Kidney (tissue), 14 donors: ENCODE results near the gene USP47. TPM values are rescaled to one million over a fixed set of nuclear protein-coding genes. Genes with fewer than 3 reads are reported as not detected.
A peak's percentile ranks its signal among the peaks of the same experiment; 100 is the strongest.

Source experiments
- DNase-seq, 5 donors: peaks; one replicate each; pipeline ENCODE4 v3.0.0-alpha.2; 2013 to 2020
- FAIRE-seq: peaks from 2 replicates; lab custom pipeline; 2012; peaks lifted over from hg19 to GRCh38; lab: Jason Lieb, UNC
- H3K27ac ChIP-seq, 2 donors: one replicate each; pipeline ENCODE4 v1.7.0; 2013; ENCODE audit warnings: low read depth in 2 of 2, low read length in 2 of 2, inconsistent platforms in 1 of 2
- H3K27me3 ChIP-seq: one replicate; pipeline ENCODE4 v1.7.1; 2013; ENCODE audit warnings: low read length, inconsistent platforms; ENCODE audit not compliant: control insufficient read depth, insufficient read depth
- H3K36me3 ChIP-seq, 3 donors: one replicate each; pipeline versions ENCODE4 v1.7.0 to v1.7.1; 2013; ENCODE audit warnings: low read length in 3 of 3, control low read depth in 1 of 3, inconsistent platforms in 1 of 3; ENCODE audit not compliant: insufficient read depth in 3 of 3, control insufficient read depth in 2 of 3
- H3K4me1 ChIP-seq, 3 donors: one replicate each; pipeline versions ENCODE4 v1.7.0 to v1.7.1; 2013; ENCODE audit warnings: low read length in 3 of 3, inconsistent platforms in 1 of 3, low read depth in 1 of 3; ENCODE audit not compliant: control insufficient read depth in 2 of 3, insufficient read depth in 2 of 3
- H3K4me3 ChIP-seq, 3 donors: one replicate each; pipeline versions ENCODE4 v1.7.0 to v1.8.1; 2013; ENCODE audit warnings: low read length in 3 of 3, control low read depth in 1 of 3, inconsistent platforms in 1 of 3
- H3K9ac ChIP-seq, 3 donors: one replicate each; pipeline versions ENCODE4 v1.7.0 to v1.7.1; 2013; ENCODE audit warnings: low read length in 3 of 3, control low read depth in 1 of 3, inconsistent platforms in 1 of 3
- H3K9me3 ChIP-seq, 3 donors: one replicate each; pipeline versions ENCODE4 v1.7.0 to v1.7.1; 2013; ENCODE audit warnings: low read length in 3 of 3, control low read depth in 1 of 3, inconsistent platforms in 1 of 3; ENCODE audit not compliant: control insufficient read depth in 2 of 3, insufficient read depth in 1 of 3
- intact Hi-C: fragments of 100-400 bp; cut with DNase I; formaldehyde crosslinking; loops from one replicate; pipeline ENCODE4 v1.11.1; 2022
- polyA plus RNA-seq: library from polyadenylated mRNA; stranded (reverse); fragments of 350-450 nt; fragmentation: Illumina TruSeq; extraction: RNeasy Lipid Tissue Mini Kit (QIAGEN cat#74804); gene quantifications from one replicate; pipeline ENCODE4 v1.2.3, GENCODE V29; 2014; ENCODE audit warnings: low read depth, low replicate concordance; ENCODE audit not compliant: insufficient read depth
- total RNA-seq: library from RNA; stranded (reverse); fragmentation: NEBNext Ultra II Directional; extraction: Animal tissue kit (Norgen Biotek cat#: 25700); gene quantifications from one replicate; pipeline ENCODE4 v1.2.1, GENCODE V29; 2021
- TF ChIP-seq, protein P1 (sequence below): IDR thresholded peaks from 3 replicates; pipeline ENCODE4 v1.5.1; 2012; ENCODE audit warnings: mild to moderate bottlenecking, moderate library complexity, borderline replicate concordance; ENCODE audit not compliant: insufficient read depth; ENCODE audit errors: extremely low read depth
- donor health status: control.
- donor health status: control.
- donor health status: control.
- donor health status: control.
- donor health status: control.
- donor health status: DM: yes; HTN: yes; CAD: no.
- donor health status: Normal renal cell carcinoma (clear cell type).

The USP47 gene
- total and polyA plus RNA-seq, 2 donors from 2014 or later, result 16.3 to 43.3 TPM

DNA sequence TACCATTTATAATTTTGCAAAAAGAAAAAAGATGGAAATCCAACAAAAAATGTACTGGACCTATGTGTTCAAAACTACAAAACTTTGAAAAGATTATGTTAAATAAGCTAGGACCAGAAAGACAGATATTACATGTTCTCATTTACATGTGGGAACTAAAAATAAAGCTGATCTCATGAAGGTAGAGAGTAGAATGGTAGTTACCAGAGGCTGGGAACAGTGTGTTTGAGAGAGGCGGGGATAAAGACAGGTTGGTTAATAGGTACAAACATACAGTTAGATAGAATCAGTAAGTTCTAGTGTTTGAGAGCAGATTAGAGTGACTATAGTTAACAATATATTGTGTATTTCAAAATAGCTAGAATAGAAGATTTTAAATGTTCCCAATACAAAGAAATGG is 71.6 kb downstream of the USP47 start:
- H3K9me3 ChIP-seq, result no peaks in the 10 kb centered on the region
- intact Hi-C loops, result no loop called here
- TF ChIP-seq, protein P1, sequence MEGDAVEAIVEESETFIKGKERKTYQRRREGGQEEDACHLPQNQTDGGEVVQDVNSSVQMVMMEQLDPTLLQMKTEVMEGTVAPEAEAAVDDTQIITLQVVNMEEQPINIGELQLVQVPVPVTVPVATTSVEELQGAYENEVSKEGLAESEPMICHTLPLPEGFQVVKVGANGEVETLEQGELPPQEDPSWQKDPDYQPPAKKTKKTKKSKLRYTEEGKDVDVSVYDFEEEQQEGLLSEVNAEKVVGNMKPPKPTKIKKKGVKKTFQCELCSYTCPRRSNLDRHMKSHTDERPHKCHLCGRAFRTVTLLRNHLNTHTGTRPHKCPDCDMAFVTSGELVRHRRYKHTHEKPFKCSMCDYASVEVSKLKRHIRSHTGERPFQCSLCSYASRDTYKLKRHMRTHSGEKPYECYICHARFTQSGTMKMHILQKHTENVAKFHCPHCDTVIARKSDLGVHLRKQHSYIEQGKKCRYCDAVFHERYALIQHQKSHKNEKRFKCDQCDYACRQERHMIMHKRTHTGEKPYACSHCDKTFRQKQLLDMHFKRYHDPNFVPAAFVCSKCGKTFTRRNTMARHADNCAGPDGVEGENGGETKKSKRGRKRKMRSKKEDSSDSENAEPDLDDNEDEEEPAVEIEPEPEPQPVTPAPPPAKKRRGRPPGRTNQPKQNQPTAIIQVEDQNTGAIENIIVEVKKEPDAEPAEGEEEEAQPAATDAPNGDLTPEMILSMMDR, result no peak
- FAIRE-seq (peak; percentile 6), DNase-seq (no peak)
- no peaks in the 10 kb centered on the region for H3K4me1 ChIP-seq
- H3K36me3 ChIP-seq, result peaks cover 0 to 3% (median 3%) of the 10 kb centered on the region in 3 donors
- no peak overlapping the region for H3K9ac ChIP-seq
- H3K27ac ChIP-seq, result no peak overlapping the region
- no peaks in the 10 kb centered on the region for H3K27me3 ChIP-seq
- H3K4me3 ChIP-seq, result no peak overlapping the region

DNA sequence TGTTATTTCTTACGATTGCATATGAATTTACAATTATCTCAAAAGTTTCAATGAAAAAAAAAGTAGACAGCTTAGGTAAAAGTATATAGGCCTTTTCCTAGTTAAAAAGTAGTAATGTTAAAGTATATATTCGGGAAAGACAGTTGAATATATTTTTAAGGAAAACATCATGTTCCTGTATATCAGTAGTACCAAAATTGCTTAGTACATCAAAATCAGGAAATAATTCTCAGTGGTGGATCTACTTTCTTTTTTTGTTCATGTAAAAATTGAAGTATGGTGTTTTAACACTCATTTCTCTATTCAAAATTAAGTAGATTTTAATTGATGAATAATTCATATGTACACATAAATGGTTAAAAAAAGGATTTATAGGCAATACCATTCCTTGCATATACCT is 73.9 kb downstream of the USP47 start:
- no peak for DNase-seq
- Histone ChIP-seq H3K4me1 (no peaks in the 10 kb centered on the region), H3K9ac (no peak overlapping the region), H3K36me3 (no peaks in the 10 kb centered on the region), H3K9me3 (no peaks in the 10 kb centered on the region), H3K27ac (no peak overlapping the region), H3K4me3 (no peak overlapping the region), H3K27me3 (no peaks in the 10 kb centered on the region)
- intact Hi-C loops, result no loop called here
- no peak for FAIRE-seq
- TF ChIP-seq, protein P1, result no peak

DNA sequence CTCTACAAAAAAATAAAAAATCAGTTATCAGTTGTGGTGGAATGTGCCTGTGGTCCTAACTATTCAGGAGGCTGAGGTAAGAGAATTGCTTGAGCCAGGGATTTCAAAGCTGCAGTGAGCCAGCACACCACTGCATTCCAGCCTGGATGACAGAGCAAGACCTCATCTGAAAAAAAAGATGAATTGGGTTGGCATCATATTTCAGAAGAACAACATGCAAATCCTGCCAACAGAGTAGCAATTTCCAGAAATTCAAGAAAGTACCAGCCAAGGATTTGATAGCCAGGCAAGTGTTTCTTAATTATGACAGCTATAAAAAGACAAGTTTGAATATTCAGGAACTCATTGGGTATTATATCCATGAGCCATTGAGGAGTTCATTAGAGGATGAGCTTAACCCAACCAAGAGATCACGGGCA is 75.2 kb downstream of the USP47 start:
- TF ChIP-seq, protein P1, result no peak
- no peak overlapping the region for H3K4me3 ChIP-seq
- no peak overlapping the region for H3K27ac ChIP-seq
- H3K9me3 ChIP-seq, result no peaks in the 10 kb centered on the region
- H3K9ac ChIP-seq, result no peak overlapping the region
- H3K4me1 ChIP-seq, result no peaks in the 10 kb centered on the region
- H3K36me3 ChIP-seq, result no peaks in the 10 kb centered on the region
- intact Hi-C loops, result no loop called here
- FAIRE-seq, result no peak
- DNase-seq, result no peak
- H3K27me3 ChIP-seq, result no peaks in the 10 kb centered on the region

DNA sequence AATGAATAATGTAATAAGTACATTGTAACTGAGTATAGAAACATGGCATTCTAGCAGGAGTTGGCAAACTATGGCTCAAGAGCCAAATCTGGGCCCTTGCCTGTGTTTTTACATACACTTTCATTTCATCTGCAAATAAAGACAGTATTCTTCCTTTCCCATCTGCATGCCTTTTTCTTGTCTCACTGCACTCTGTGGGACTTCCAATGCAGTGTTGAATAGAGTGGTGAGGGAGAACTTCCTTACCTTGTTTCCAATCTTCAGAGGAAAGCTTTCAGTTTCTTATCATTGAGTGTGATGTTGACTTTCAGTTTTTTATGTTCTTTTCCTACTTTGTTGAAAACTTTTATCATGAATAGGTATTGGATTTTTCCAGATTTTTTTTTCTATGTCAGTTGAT is 82.1 kb downstream of the USP47 start:
- TF ChIP-seq, protein P1, result no peak
- Histone ChIP-seq H3K9me3 (no peaks in the 10 kb centered on the region), H3K9ac (no peak overlapping the region), H3K27me3 (no peaks in the 10 kb centered on the region), H3K36me3 (peaks cover 0 to 8% (median 0%) of the 10 kb centered on the region in 3 donors), H3K4me1 (no peaks in the 10 kb centered on the region), H3K4me3 (no peak overlapping the region), H3K27ac (no peak overlapping the region)
- DNase-seq, result no peak
- no peak for FAIRE-seq
- intact Hi-C loops, result loop anchor here (10.0 kb wide), 1 partner anchor 351 kb away; no protein-coding TSS in a partner anchor
